OCI-LY1 (cell line): ENCODE data around the gene PEX5L.

ENCODE experiments used
- H2AFZ ChIP-seq: fragments of 200-600 bp; sonication (generic), shearing (Covaris generic); 2 replicates; pipeline ENCODE4 v1.6.0; 2014; ENCODE audit warnings: antibody characterized with exemption, mild to moderate bottlenecking, low read length
- H3F3A ChIP-seq: fragments of 200-600 bp; sonication (generic), shearing (Covaris generic); 2 replicates; pipeline ENCODE4 v1.6.0; 2014; ENCODE audit warnings: mild to moderate bottlenecking, antibody characterized with exemption, low read length, moderate library complexity; ENCODE audit not compliant: insufficient read depth
- H3K27ac ChIP-seq: fragments of 200-600 bp; sonication (generic); 2 replicates; pipeline ENCODE4 v1.5.1; 2014; ENCODE audit warnings: low read length, mixed run types, mild to moderate bottlenecking, low read depth; ENCODE audit not compliant: poor library complexity, severe bottlenecking
- H3K27me3 ChIP-seq: fragments of 200-600 bp; sonication (generic); 2 replicates; pipeline ENCODE4 v1.6.0; 2014; ENCODE audit warnings: antibody characterized with exemption, mild to moderate bottlenecking, low read length, moderate library complexity; ENCODE audit not compliant: insufficient read depth
- H3K36me3 ChIP-seq: fragments of 200-600 bp; sonication (generic); 2 replicates; pipeline ENCODE4 v1.6.1; 2014; ENCODE audit warnings: mild to moderate bottlenecking, antibody characterized with exemption, low read length, moderate library complexity, mixed read lengths; ENCODE audit not compliant: insufficient read depth
- H3K4me1 ChIP-seq: fragments of 200-600 bp; sonication (generic); 2 replicates; pipeline ENCODE4 v1.5.1; 2014; ENCODE audit warnings: mild to moderate bottlenecking, low read length, moderate library complexity; ENCODE audit not compliant: insufficient read depth, severe bottlenecking
- H3K4me2 ChIP-seq: fragments of 200-600 bp; sonication (generic), shearing (Covaris generic); 2 replicates; pipeline ENCODE4 v1.6.1; 2014; ENCODE audit warnings: low read length
- H3K4me3 ChIP-seq: fragments of 200-600 bp; sonication (generic); 2 replicates; pipeline ENCODE4 v1.5.1; 2014; ENCODE audit warnings: low read length, low read depth, mild to moderate bottlenecking, mixed read lengths; ENCODE audit not compliant: poor library complexity, severe bottlenecking
- H3K79me2 ChIP-seq: fragments of 200-600 bp; shearing (Covaris generic); 2 replicates; pipeline ENCODE4 v1.6.1; 2016; ENCODE audit warnings: mixed run types, low read length, mixed read lengths; ENCODE audit not compliant: insufficient read depth
- H3K9ac ChIP-seq: fragments of 200-600 bp; sonication (generic), shearing (Covaris generic); 2 replicates; pipeline ENCODE4 v1.6.1; 2014; ENCODE audit warnings: mild to moderate bottlenecking, low read length, mixed read lengths
- H3K9me2 ChIP-seq: fragments of 200-600 bp; sonication (generic), shearing (Covaris generic); 2 replicates; pipeline ENCODE4 v1.6.1; 2014; ENCODE audit warnings: low read depth, mild to moderate bottlenecking, low read length, mixed read lengths
- H3K9me3 ChIP-seq: fragments of 200-600 bp; shearing (Covaris generic); 2 replicates; pipeline ENCODE4 v1.6.1; 2014; ENCODE audit warnings: low read length, mixed read lengths
- H4K20me1 ChIP-seq: fragments of 200-600 bp; sonication (generic), shearing (Covaris generic); 2 replicates; pipeline ENCODE4 v1.6.0; 2016; ENCODE audit warnings: mild to moderate bottlenecking, low read length; ENCODE audit not compliant: insufficient read depth
- CTCF ChIP-seq: fragments of 200-600 bp; sonication (generic), shearing (Covaris generic); IDR thresholded peaks from 2 replicates; pipeline ENCODE4 v1.5.1; 2017; ENCODE audit warnings: mild to moderate bottlenecking, antibody characterized with exemption, low read length, moderate library complexity, mixed read lengths
- EZH2 ChIP-seq: fragments of 200-600 bp; sonication (generic), shearing (Covaris generic); IDR thresholded peaks from 2 replicates; pipeline ENCODE4 v1.8.0; 2017; ENCODE audit warnings: borderline replicate concordance, mixed run types, mild to moderate bottlenecking, antibody characterized with exemption, low read length, moderate library complexity, mixed read lengths

Gene PEX5L

GRCh38 chr3:179896507-179896906 lies 140.2 kb downstream of the PEX5L start:
- Histone ChIP-seq H3K36me3 (no peaks in the 10 kb centered on the region), H3K27ac (no peak overlapping the region), H3F3A (no peaks in the 10 kb centered on the region), H3K9ac (no peak overlapping the region), H3K27me3 (no peaks in the 10 kb centered on the region), H3K4me1 (peaks cover 3% of the 10 kb centered on the region), H3K79me2 (no peaks in the 10 kb centered on the region), H2AFZ (no peak overlapping the region), H4K20me1 (no peaks in the 10 kb centered on the region), H3K4me2 (no peak overlapping the region), H3K9me3 (no peaks in the 10 kb centered on the region), H3K4me3 (no peak overlapping the region), H3K9me2 (no peaks in the 10 kb centered on the region)
- no peak for TF ChIP-seq CTCF
- no peak for TF ChIP-seq EZH2

- Histone ChIP-seq H3K79me2 (no peaks in the 10 kb centered on the region), H2AFZ (no peak overlapping the region), H3F3A (no peaks in the 10 kb centered on the region), H3K27me3 (no peaks in the 10 kb centered on the region), H3K27ac (no peak overlapping the region), H3K9me2 (no peaks in the 10 kb centered on the region), H3K9me3 (no peaks in the 10 kb centered on the region), H3K4me3 (no peak overlapping the region), H3K4me1 (peaks cover 4% of the 10 kb centered on the region), H4K20me1 (no peaks in the 10 kb centered on the region), H3K9ac (no peak overlapping the region), H3K36me3 (no peaks in the 10 kb centered on the region), H3K4me2 (no peak overlapping the region)
- TF ChIP-seq EZH2 (no peak), CTCF (no peak)
Observed at GRCh38 chr3:179895330-179895729, 141.4 kb downstream of the PEX5L start.

GRCh38 chr3:179887295-179887943 lies 149.3 kb downstream of the PEX5L start:
- Histone ChIP-seq H3K4me3 (no peak overlapping the region), H3K9ac (no peak overlapping the region), H3K4me2 (peak overlapping the region; percentile 65), H3K9me3 (no peaks in the 10 kb centered on the region), H3F3A (no peaks in the 10 kb centered on the region), H3K27ac (no peak overlapping the region), H3K79me2 (no peaks in the 10 kb centered on the region), H3K36me3 (no peaks in the 10 kb centered on the region), H3K27me3 (no peaks in the 10 kb centered on the region), H3K9me2 (no peaks in the 10 kb centered on the region), H3K4me1 (peaks cover 49% of the 10 kb centered on the region), H2AFZ (0 out of 2 replicates have a peak overlapping the region, but pooled peaks have one; percentile 0), H4K20me1 (no peaks in the 10 kb centered on the region)
- no peak for TF ChIP-seq CTCF
- TF ChIP-seq EZH2 = no peak
